Endothelial cell of umbilical vein (primary cell): ENCODE results near the gene AGPS. TPM values are rescaled to one million over a fixed set of nuclear protein-coding genes. Genes with fewer than 3 reads are reported as not detected.

Experiments used
- BruUV-seq: library from RNA; stranded (reverse); fragments of 400-500 nt; replicated peaks from 2 replicates; lab custom pipeline; 2021; lab: Mats Ljungman, UMichigan
- CTCF ChIA-PET: fragments of 300-600, 350-600 bp; sonication (Branson Sonifier 250); formaldehyde crosslinking; loops from one replicate; lab custom pipeline; 2021; ENCODE audit warnings: antibody characterized with exemption, inconsistent platforms; lab: Charles Lee
- POLR2A ChIA-PET: fragments of 300-600, 350-600 bp; sonication (Branson Sonifier 250); formaldehyde crosslinking; loops from one replicate; lab custom pipeline; 2021; ENCODE audit warnings: antibody characterized with exemption, inconsistent platforms; lab: Charles Lee
- DNase-seq: peaks from one replicate; pipeline ENCODE4 v3.0.0-alpha.2; 2011; ENCODE audit warnings: low read depth, low spot score
- FAIRE-seq: peaks from 2 replicates; lab custom pipeline; 2011; peaks lifted over from hg19 to GRCh38; lab: Jason Lieb, UNC
- H2AFZ ChIP-seq: 2 replicates; pipeline ENCODE4 v1.6.0; 2012; ENCODE audit warnings: low read depth, low read length, control low read depth, inconsistent platforms
- H3K27ac ChIP-seq: 2 replicates; pipeline ENCODE4 v1.5.1; 2011; ENCODE audit warnings: low read depth, mild to moderate bottlenecking, control low read depth, low read length, moderate library complexity; ENCODE audit not compliant: insufficient read depth
- H3K27me3 ChIP-seq, 2 experiments: 2 replicates each; pipeline versions ENCODE4 v1.6.0 to v1.6.1; 2011; ENCODE audit warnings: low read length in 2 of 2, mixed read lengths in 1 of 2; ENCODE audit not compliant: control insufficient read depth in 2 of 2, insufficient read depth in 2 of 2
- H3K36me3 ChIP-seq, 2 experiments: 2 replicates in 1 of 2; 3 replicates in 1 of 2; pipeline ENCODE4 v1.5.1; 2011; ENCODE audit warnings: low read length in 2 of 2, mild to moderate bottlenecking in 1 of 2, moderate library complexity in 1 of 2; ENCODE audit not compliant: control insufficient read depth in 2 of 2, insufficient read depth in 2 of 2; ENCODE audit errors: extremely low read depth in 1 of 2
- H3K4me1 ChIP-seq: 3 replicates; pipeline ENCODE4 v1.5.1; 2011; ENCODE audit warnings: mild to moderate bottlenecking, low read length; ENCODE audit not compliant: control insufficient read depth, insufficient read depth; ENCODE audit errors: extremely low read depth
- H3K4me2 ChIP-seq: 2 replicates; pipeline ENCODE4 v1.6.1; 2011; ENCODE audit warnings: low read length, control low read depth, mixed read lengths; ENCODE audit not compliant: insufficient read depth
- H3K4me3 ChIP-seq, 3 experiments: fragments of 200-600 bp in 1 of 3; sonication (generic), shearing (Covaris generic) in 1 of 3; replicated peaks in 1 of 3; 2 replicates each; pipeline ENCODE4 v1.5.1; 2011 to 2016; ENCODE audit warnings: control low read depth in 3 of 3, low read length in 3 of 3, mild to moderate bottlenecking in 2 of 3, inconsistent platforms in 1 of 3, low read depth in 1 of 3, moderate library complexity in 1 of 3; ENCODE audit not compliant: insufficient read depth in 1 of 3
- H3K79me2 ChIP-seq: 2 replicates; pipeline ENCODE4 v1.6.0; 2012; ENCODE audit warnings: low read length, inconsistent platforms; ENCODE audit not compliant: control insufficient read depth, insufficient read depth
- H3K9ac ChIP-seq: replicated peaks from 2 replicates; pipeline ENCODE3; 2011; ENCODE audit warnings: low read length, control low read depth; ENCODE audit not compliant: insufficient read depth; ENCODE audit errors: extremely low read depth
- H3K9me1 ChIP-seq: replicated peaks from 3 replicates; pipeline ENCODE4 v1.6.0; 2011; ENCODE audit warnings: mild to moderate bottlenecking, low read length; ENCODE audit not compliant: control insufficient read depth, insufficient read depth; ENCODE audit errors: extremely low read depth
- H3K9me3 ChIP-seq: replicated peaks from 2 replicates; pipeline ENCODE4 v1.5.1; 2012; ENCODE audit warnings: low read length, inconsistent platforms; ENCODE audit not compliant: control insufficient read depth, insufficient read depth
- H4K20me1 ChIP-seq: replicated peaks from 2 replicates; pipeline ENCODE3; 2011; ENCODE audit warnings: mild to moderate bottlenecking, low read length; ENCODE audit not compliant: control insufficient read depth, insufficient read depth; ENCODE audit errors: extremely low read depth
- EZH2 ChIP-seq: IDR thresholded peaks from 2 replicates; pipeline ENCODE4 v1.6.1; 2012; ENCODE audit warnings: borderline replicate concordance, low read depth, mild to moderate bottlenecking, moderate library complexity, low read length, inconsistent platforms; ENCODE audit not compliant: severe bottlenecking
- FOS ChIP-seq: IDR thresholded peaks from 2 replicates; pipeline ENCODE4 v1.6.1; 2011; ENCODE audit warnings: mild to moderate bottlenecking, low read length, moderate library complexity, borderline replicate concordance; ENCODE audit not compliant: insufficient read depth
- GATA2 ChIP-seq: IDR thresholded peaks from 2 replicates; pipeline ENCODE4 v1.7.0; 2011; ENCODE audit warnings: low read depth, mild to moderate bottlenecking, moderate library complexity, mixed read lengths, low read length; ENCODE audit not compliant: insufficient read length, insufficient read depth
- JUN ChIP-seq: IDR thresholded peaks from 2 replicates; pipeline ENCODE4 v1.6.1; 2011; ENCODE audit warnings: borderline replicate concordance, low read depth; ENCODE audit not compliant: insufficient read length, insufficient read depth
- MYC ChIP-seq: IDR thresholded peaks from one replicate; pipeline ENCODE4 v1.6.1; 2011; ENCODE audit warnings: mild to moderate bottlenecking, low read depth, low read length
- POLR2A ChIP-seq: IDR thresholded peaks from 2 replicates; pipeline ENCODE4 v1.6.1; 2012; ENCODE audit warnings: low read depth, mild to moderate bottlenecking, control low read depth, low read length
- dilution Hi-C: fragments of 300-500 bp; cut with MboI; formaldehyde crosslinking; loops from one replicate; pipeline ENCODE4 v1.15.0; 2019; ENCODE audit warnings: low sequenced_read_pairs; ENCODE audit not compliant: extremely low pct_ligation_motif_present
- intact Hi-C: fragments of 100-400 bp; cut with micrococcal nuclease; formaldehyde crosslinking; loops from one replicate; pipeline ENCODE4 v1.10.0; 2022
- polyA plus RNA-seq, 4 experiments: library from polyadenylated mRNA; depleted of rRNA in 3 of 4; stranded (reverse) in 3 of 4; unstranded in 1 of 4; fragments of >200 nt; gene quantifications; 2 replicates each; pipeline versions ENCODE4 v1.2.1 to v1.2.3, GENCODE V29; 2011 to 2012; ENCODE audit warnings: missing spikeins in 1 of 4
- total RNA-seq: library from RNA; stranded (reverse); gene quantifications from 2 replicates; pipeline ENCODE4 v1.2.3, GENCODE V29; 2021
- TF ChIP-seq, protein P1 (sequence below): IDR thresholded peaks from 2 replicates; pipeline ENCODE4 v1.6.1; 2011; ENCODE audit not compliant: insufficient read depth, insufficient read length
- TF ChIP-seq, protein P2 (sequence below), 2 donors: IDR thresholded peaks; 1 replicate in 1 of 2; 2 replicates in 1 of 2; pipeline ENCODE4 v1.5.1; 2011; ENCODE audit warnings: low read length in 2 of 2, mild to moderate bottlenecking in 2 of 2, moderate library complexity in 2 of 2, control low read depth in 1 of 2, inconsistent platforms in 1 of 2, low read depth in 1 of 2; ENCODE audit not compliant: insufficient read depth in 1 of 2; ENCODE audit errors: extremely low read depth in 1 of 2

The AGPS gene
- total and polyA plus RNA-seq, 2 donors (not counting 3 experiments of a cell fraction or from before 2014, with no cell fraction given): 10.1 to 96.5 TPM

DNA sequence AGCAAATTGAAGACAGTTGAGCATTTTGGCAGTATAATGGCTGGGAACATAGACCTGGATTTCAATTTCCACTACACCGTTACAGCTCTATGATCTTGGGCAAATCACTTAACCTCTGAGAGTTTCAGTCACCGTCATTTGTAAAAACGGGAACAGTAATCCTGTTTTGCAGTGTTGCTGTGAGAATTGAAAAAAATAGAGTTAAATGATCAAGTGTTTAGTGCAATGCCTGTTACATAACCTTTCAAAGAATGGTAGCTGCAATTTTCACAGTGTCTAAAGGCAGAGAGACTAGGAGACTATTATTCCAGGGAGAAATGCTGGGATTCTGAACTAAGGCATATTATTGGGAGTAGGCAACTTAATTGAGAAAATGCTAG is 2.0 kb downstream of the AGPS start:
- peak overlapping the region; percentile 82 for H3K27ac ChIP-seq
- intact Hi-C loops: no loop called here
- TF ChIP-seq MYC (no peak), FOS (no peak), GATA2 (no peak), JUN (no peak), EZH2 (no peak), POLR2A (no peak)
- TF ChIP-seq, protein P1, sequence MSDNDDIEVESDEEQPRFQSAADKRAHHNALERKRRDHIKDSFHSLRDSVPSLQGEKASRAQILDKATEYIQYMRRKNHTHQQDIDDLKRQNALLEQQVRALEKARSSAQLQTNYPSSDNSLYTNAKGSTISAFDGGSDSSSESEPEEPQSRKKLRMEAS: no peak
- TF ChIP-seq, protein P2, sequence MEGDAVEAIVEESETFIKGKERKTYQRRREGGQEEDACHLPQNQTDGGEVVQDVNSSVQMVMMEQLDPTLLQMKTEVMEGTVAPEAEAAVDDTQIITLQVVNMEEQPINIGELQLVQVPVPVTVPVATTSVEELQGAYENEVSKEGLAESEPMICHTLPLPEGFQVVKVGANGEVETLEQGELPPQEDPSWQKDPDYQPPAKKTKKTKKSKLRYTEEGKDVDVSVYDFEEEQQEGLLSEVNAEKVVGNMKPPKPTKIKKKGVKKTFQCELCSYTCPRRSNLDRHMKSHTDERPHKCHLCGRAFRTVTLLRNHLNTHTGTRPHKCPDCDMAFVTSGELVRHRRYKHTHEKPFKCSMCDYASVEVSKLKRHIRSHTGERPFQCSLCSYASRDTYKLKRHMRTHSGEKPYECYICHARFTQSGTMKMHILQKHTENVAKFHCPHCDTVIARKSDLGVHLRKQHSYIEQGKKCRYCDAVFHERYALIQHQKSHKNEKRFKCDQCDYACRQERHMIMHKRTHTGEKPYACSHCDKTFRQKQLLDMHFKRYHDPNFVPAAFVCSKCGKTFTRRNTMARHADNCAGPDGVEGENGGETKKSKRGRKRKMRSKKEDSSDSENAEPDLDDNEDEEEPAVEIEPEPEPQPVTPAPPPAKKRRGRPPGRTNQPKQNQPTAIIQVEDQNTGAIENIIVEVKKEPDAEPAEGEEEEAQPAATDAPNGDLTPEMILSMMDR (IDR thresholded peaks at IDR 0.05; ENCODE audit: extremely low read depth in 1 of 2, insufficient read depth in 1 of 2, low read depth in 1 of 2, low read length in 2 of 2): no peak
- peaks cover 69% of the 10 kb centered on the region for H3K4me1 ChIP-seq
- peak overlapping the region in 1 of 3 experiments; percentile 99 for H3K4me3 ChIP-seq
- POLR2A ChIA-PET: no interaction called here
- peak overlapping the region; percentile 93 for H3K4me2 ChIP-seq
- H3K9me3 ChIP-seq: no peaks in the 10 kb centered on the region
- FAIRE-seq (no peak), DNase-seq (no peak)
- CTCF ChIA-PET: interaction anchor here (2.1 to 4.3 kb wide), 3 partner anchors 11 to 230 kb away, joined by 9 to 15 read pairs (median 14); no protein-coding TSS in a partner anchor
- H3K9me1 ChIP-seq: no peaks in the 10 kb centered on the region
- no peaks in the 10 kb centered on the region for H3K36me3 ChIP-seq
- H3K9ac ChIP-seq: no peak overlapping the region
- H4K20me1 ChIP-seq: no peaks in the 10 kb centered on the region
- H3K27me3 ChIP-seq: no peaks in the 10 kb centered on the region
- peaks cover 64% of the 10 kb centered on the region for H3K79me2 ChIP-seq
- BruUV-seq: no TSS peak
- dilution Hi-C loops: loop anchor here (10.0 kb wide), 1 partner anchor 230 kb away; no protein-coding TSS in a partner anchor
- no peak overlapping the region for H2AFZ ChIP-seq
